Measurements from ENCODE around the gene GRXCR1.

GRXCR1 gene

DNA sequence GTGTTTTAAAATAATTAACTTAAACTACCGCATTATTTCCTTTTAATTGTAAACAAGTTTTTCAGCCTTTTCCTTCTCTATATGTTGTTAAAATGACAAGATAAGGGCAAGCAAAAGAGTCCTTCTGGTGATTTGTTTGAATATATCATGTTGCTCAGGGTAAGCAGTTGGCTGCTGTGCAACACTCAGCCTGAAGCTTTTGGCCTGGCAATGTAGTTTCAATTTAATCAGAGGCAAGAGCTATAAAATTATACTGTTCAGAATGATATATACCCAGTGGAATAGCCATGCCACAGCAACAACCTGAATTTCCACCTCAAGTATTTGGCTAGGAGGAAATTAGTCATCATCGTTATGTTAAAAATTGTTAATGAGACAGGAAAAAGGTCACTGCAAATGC is 53.4 kb downstream of the GRXCR1 start:
- DNase-seq (ENCODE audit: low read depth): no peak
- TF ChIP-seq, protein P1, sequence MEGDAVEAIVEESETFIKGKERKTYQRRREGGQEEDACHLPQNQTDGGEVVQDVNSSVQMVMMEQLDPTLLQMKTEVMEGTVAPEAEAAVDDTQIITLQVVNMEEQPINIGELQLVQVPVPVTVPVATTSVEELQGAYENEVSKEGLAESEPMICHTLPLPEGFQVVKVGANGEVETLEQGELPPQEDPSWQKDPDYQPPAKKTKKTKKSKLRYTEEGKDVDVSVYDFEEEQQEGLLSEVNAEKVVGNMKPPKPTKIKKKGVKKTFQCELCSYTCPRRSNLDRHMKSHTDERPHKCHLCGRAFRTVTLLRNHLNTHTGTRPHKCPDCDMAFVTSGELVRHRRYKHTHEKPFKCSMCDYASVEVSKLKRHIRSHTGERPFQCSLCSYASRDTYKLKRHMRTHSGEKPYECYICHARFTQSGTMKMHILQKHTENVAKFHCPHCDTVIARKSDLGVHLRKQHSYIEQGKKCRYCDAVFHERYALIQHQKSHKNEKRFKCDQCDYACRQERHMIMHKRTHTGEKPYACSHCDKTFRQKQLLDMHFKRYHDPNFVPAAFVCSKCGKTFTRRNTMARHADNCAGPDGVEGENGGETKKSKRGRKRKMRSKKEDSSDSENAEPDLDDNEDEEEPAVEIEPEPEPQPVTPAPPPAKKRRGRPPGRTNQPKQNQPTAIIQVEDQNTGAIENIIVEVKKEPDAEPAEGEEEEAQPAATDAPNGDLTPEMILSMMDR (IDR thresholded peaks at IDR 0.05; ENCODE audit: control insufficient read depth, insufficient read depth, low read depth, low read length, missing control alignments): no peak
- no peak overlapping the region for H3K4me3 ChIP-seq (ENCODE audit: control insufficient read depth, low read depth, low read length)

GRCh38 chr4:42953321-42953720 is 60.8 kb downstream of the GRXCR1 start:
- TF ChIP-seq, protein P1 (IDR thresholded peaks at IDR 0.05; ENCODE audit: control insufficient read depth, insufficient read depth, low read depth, low read length, missing control alignments): no peak
- no peak for DNase-seq (ENCODE audit: low read depth)
- H3K4me3 ChIP-seq (ENCODE audit: control insufficient read depth, low read depth, low read length): no peak overlapping the region

DNA sequence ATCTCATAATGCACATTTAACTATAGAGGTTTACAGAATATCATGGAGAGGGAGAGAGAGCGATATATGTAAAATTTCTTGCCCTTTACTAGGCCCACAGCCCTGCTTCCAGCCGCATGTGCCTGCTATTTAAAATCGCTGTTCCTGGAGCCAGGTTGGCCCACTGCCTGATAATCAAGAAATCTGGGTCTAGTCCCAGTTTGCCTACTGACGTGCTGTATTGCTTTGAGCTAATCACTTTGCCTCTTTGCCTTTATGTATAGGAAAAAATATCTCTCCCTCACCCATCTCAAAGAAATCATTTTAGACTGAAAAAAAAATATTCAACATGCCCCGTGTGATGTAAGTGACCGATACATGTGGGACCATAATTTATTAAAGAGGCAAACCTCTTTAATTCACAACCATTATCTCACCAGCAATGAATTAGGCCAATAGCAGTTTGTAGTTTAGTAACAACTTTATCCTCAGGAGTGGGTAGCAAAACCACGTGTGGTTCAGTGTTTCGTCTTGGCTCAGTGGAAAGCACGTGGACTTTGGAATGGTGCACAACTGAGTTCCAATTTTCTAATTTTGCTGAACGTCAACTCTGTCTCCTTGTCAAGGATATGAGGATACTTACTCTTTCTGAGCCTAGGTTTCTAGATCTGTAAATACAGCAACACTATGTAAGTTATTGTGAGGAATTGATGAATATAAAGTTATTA is 62.6 kb downstream of the GRXCR1 start:
- H3K4me3 ChIP-seq (ENCODE audit: control insufficient read depth, low read depth, low read length): no peak overlapping the region
- no peak for DNase-seq (ENCODE audit: low read depth)
- TF ChIP-seq, protein P1 (IDR thresholded peaks at IDR 0.05; ENCODE audit: control insufficient read depth, insufficient read depth, low read depth, low read length, missing control alignments): no peak

- DNase-seq (ENCODE audit: low read depth): no peak
- no peak overlapping the region for H3K4me3 ChIP-seq (ENCODE audit: control insufficient read depth, low read depth, low read length)
- TF ChIP-seq, protein P1 (IDR thresholded peaks at IDR 0.05; ENCODE audit: control insufficient read depth, insufficient read depth, low read depth, low read length, missing control alignments): no peak
Observed at GRCh38 chr4:42955746-42956505, 63.4 kb downstream of the GRXCR1 start.

- DNase-seq (ENCODE audit: low read depth): no peak
- no peak overlapping the region for H3K4me3 ChIP-seq (ENCODE audit: control insufficient read depth, low read depth, low read length)
- TF ChIP-seq, protein P1 (IDR thresholded peaks at IDR 0.05; ENCODE audit: control insufficient read depth, insufficient read depth, low read depth, low read length, missing control alignments): no peak
Observed at GRCh38 chr4:42965326-42965725, 72.8 kb downstream of the GRXCR1 start.

DNA sequence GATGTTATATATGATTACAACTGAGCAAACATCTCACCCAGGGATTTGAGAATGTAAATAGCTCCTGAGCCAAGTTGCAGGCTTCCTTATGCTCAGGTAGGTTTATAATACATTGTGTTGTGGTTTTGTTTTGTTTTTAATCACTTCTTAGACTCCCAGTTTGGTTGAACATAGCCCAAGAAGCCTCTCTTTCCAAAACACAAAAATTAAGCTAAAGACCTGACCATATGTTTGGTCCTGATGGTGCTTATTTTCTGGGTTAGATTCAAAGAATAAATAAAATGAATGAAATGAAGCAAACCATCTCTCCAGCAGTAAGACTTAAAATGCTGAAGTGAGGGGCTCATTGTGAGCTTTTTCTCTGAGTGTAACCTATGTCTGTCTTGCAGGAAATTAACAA is 93.5 kb downstream of the GRXCR1 start:
- no peak overlapping the region for H3K4me3 ChIP-seq (ENCODE audit: control insufficient read depth, low read depth, low read length)
- TF ChIP-seq, protein P1 (IDR thresholded peaks at IDR 0.05; ENCODE audit: control insufficient read depth, insufficient read depth, low read depth, low read length, missing control alignments): no peak
- DNase-seq (ENCODE audit: low read depth): no peak

Measured in AG09309 (cell line).